A673 (cell line): ENCODE measurements around the gene GCNT4.

ENCODE experiments used
- CTCF ChIP-seq: fragments of 300-800, 200-600 bp; sonication (generic); conservative IDR thresholded peaks from 2 replicates; pipeline ENCODE4 v1.5.1; 2017; ENCODE audit warnings: low read depth, mild to moderate bottlenecking, antibody characterized with exemption, low read length, moderate library complexity, mixed read lengths
- EZH2 ChIP-seq: fragments of 200-600 bp; sonication (generic); IDR thresholded peaks from 2 replicates; pipeline ENCODE4 v1.6.1; 2017; ENCODE audit warnings: borderline replicate concordance, low read depth, mild to moderate bottlenecking, mixed read lengths, antibody characterized with exemption, low read length; ENCODE audit not compliant: poor library complexity, severe bottlenecking

DNA sequence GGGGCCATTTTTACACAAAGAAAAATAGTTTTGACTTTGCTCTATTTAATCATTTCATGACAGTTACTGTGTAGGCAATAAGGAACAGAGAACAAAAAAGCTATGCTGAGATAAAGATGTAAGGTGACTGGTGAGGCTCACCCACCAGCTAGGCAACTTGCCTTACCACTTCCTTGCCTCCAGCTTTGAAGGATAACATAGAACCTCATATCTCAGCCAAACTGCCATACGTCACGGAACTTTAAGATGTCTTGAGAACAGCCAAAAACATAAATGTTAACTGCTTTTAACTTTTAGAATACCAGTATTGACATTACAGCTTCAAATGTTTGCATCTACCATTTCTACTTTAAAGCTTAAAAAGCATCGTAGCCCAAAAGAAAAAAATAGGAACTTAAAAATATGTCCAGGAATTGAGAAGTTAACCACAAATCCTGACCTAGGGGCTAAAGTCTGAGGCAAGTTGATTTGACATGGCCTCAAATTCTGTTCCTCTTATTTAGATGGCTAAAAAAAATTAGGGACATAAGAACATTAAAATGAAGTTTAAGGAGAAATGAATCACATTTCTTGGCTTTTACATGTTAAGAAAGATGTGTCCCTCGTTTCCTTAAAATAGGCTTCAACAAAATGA, 7.7 kb upstream of the GCNT4 start:
- no peak for TF ChIP-seq CTCF
- no peak for TF ChIP-seq EZH2
